RWPE1 (cell line): ENCODE measurements around the gene ADAMTSL3.

Experiments
- CTCF ChIA-PET: fragments of 350-600 bp; sonication (Branson Sonifier 250); formaldehyde crosslinking; extraction: SDS; loops from one replicate; lab custom pipeline; 2021; lab: Yijun Ruan, JAX
- POLR2A ChIA-PET: fragments of 400-600 bp; formaldehyde crosslinking; extraction: SDS; loops from one replicate; lab custom pipeline; 2020; ENCODE audit warnings: antibody characterized with exemption; ENCODE audit not compliant: low non-redundant PET; lab: Yijun Ruan, JAX
- DNase-seq: peaks from one replicate; pipeline ENCODE4 v3.0.0; 2012; ENCODE audit warnings: low spot score
- H3K27ac ChIP-seq: fragments of 450-650 bp; 2 replicates; pipeline ENCODE4 v1.5.1; 2017
- TF ChIP-seq, protein P1 (sequence below): fragments of 450-650 bp; conservative IDR thresholded peaks from 2 replicates; pipeline ENCODE4 v1.5.1; 2017; ENCODE audit warnings: low read depth, mild to moderate bottlenecking

The ADAMTSL3 gene

DNA sequence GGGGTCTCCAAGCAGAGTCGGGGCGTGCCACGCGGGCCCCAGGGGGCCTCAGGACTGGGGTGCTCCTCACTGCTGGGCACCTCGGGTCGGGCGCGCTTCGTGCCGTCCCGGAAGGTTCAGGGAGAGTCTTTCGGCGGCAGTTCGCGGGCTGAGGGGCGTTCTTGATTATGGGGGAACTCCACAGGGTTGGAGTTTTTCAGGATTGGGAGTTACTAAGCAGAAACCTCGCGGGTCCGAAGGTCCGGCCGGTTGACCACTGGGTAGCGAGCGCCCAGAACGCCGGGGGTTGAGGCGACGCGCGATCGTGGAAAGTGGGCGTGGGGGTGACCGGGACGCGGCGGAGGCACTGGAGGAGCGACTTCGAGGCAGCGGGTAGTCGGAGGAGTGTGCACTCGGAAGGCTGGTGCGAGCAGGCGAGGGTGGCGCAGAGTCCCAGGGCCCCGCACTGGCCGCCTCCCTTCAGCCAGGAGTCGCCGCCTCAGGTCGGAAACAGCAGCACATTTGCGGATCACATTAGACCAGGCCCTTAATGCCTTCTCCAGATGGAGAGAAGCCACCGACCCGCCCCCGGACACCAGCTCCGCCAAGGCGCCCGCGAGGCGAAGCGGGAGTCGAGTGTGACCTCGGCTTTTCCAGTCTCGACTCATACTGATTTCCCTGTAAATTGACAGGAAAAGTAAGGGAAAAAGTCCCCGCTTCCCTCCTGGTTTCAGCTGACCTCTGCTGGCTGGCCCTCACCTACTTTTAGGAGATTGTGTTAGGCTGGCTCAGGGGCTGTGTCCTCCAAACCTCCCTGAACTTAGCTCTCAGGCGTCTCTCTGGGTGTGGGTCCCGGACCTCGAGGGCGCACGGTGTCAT lies 685 bp downstream of the ADAMTSL3 start:
- ChIA-PET CTCF (interaction anchor here (0.9 kb wide), 1 partner anchor 13 kb away, joined by 3 read pairs; no protein-coding TSS in a partner anchor), POLR2A (no interaction called here)
- DNase-seq, result no peak

DNA sequence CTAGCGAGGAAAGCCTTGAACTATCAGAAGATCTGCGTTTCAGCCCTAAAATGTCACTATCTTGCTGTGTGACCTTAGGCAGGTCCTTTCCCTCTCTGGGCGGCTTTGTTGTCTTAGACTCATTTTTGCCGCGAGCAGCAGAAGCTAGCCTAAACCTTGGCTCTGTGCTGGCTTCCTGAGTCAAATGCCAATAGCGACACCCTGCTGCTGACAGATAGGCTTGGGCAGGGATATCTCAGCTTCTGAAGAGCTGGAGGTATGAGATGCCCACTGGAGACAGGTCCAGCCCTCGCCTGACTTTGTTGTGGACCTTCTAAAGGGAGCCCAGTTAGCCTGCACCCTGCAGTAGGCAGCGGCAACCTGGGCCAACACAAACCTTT lies 1.3 kb downstream of the ADAMTSL3 start:
- H3K27ac ChIP-seq, result no peak overlapping the region
- DNase-seq, result no peak
- ChIA-PET CTCF (interaction anchor here (0.9 kb wide), 1 partner anchor 14 kb away, joined by 3 read pairs; no protein-coding TSS in a partner anchor), POLR2A (no interaction called here)
- TF ChIP-seq, protein P1, sequence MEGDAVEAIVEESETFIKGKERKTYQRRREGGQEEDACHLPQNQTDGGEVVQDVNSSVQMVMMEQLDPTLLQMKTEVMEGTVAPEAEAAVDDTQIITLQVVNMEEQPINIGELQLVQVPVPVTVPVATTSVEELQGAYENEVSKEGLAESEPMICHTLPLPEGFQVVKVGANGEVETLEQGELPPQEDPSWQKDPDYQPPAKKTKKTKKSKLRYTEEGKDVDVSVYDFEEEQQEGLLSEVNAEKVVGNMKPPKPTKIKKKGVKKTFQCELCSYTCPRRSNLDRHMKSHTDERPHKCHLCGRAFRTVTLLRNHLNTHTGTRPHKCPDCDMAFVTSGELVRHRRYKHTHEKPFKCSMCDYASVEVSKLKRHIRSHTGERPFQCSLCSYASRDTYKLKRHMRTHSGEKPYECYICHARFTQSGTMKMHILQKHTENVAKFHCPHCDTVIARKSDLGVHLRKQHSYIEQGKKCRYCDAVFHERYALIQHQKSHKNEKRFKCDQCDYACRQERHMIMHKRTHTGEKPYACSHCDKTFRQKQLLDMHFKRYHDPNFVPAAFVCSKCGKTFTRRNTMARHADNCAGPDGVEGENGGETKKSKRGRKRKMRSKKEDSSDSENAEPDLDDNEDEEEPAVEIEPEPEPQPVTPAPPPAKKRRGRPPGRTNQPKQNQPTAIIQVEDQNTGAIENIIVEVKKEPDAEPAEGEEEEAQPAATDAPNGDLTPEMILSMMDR, result no peak

More for the DNA sequence above, 685 bp downstream of the ADAMTSL3 start:
- TF ChIP-seq, protein P1, result no peak
- peak overlapping the region; percentile 62 for H3K27ac ChIP-seq

DNA sequence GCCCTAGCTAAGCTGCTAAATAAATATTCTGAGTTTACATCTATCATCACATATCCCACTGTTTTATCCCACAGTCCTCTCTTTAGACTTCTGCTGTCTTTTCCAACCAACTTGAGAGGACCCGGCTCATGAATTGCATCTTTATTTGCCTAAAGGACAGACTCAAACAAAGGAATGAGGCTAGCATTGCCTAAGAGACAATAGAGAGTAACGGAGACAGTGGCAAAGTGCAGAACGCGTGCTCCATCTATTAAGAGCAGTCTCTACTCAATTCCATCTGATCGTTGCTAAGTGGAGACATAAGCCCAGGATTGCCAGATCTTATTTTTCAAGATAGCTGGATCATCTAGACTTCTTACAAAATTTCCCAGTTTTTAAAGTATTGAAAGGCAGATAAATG lies 2.3 kb downstream of the ADAMTSL3 start:
- POLR2A ChIA-PET, result no interaction called here
- H3K27ac ChIP-seq, result no peak overlapping the region
- CTCF ChIA-PET, result no interaction called here
- TF ChIP-seq, protein P1, result no peak
- no peak for DNase-seq

DNA sequence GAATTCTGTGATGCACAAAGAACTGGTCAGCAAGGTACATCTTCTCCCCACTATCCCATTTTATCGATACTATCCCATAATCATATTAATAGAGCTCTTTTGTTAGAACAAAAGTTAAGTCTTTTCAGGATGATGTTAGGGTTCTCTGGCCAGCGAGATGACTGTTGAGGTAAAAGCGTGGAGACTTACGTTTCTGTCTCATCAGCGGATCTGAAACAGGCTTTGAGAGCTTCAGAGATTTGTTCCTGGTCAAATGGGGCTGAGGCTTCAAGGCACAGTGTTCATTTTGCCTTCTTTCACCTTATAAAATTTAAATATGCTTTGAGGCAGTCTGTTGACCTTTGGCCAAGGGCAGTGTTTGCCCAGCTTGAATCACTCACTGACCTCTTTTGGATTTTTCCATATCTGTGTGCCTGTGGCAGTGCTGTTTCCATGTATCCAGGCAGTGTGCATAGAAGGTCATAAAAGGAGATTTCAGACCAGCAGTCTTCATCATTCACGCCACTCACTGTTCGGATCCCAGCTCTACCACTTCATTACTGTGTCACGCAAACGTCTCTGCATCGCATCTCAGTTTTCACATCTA lies 3.1 kb downstream of the ADAMTSL3 start:
- DNase-seq, result no peak
- POLR2A ChIA-PET, result no interaction called here
- H3K27ac ChIP-seq, result no peak overlapping the region
- TF ChIP-seq, protein P1, result no peak
- CTCF ChIA-PET, result no interaction called here

DNA sequence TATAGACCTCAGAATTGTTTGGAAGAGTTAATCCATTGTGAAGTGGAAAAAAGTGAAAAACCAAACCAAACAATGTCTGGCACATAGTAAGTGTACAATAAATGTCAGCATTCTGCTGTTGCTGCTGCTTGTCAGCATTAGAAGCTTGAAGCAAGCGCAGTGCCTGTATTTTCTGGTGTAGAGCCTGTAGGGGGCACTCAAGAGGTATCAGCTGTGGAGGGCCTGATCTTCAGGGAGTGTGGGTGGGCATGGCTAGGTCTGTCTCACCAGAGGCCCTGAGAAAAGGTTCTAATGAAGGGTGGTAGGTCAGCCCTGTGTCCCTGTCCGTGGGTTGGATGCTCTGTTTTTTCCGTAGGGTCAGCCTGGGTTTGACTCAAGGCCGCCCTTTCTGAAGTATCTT lies 3.6 kb downstream of the ADAMTSL3 start:
- no peak for DNase-seq
- no peak overlapping the region for H3K27ac ChIP-seq
- TF ChIP-seq, protein P1, result no peak; the same call in 1 of the 2 replicates
- ChIA-PET CTCF (no interaction called here), POLR2A (no interaction called here)

DNA sequence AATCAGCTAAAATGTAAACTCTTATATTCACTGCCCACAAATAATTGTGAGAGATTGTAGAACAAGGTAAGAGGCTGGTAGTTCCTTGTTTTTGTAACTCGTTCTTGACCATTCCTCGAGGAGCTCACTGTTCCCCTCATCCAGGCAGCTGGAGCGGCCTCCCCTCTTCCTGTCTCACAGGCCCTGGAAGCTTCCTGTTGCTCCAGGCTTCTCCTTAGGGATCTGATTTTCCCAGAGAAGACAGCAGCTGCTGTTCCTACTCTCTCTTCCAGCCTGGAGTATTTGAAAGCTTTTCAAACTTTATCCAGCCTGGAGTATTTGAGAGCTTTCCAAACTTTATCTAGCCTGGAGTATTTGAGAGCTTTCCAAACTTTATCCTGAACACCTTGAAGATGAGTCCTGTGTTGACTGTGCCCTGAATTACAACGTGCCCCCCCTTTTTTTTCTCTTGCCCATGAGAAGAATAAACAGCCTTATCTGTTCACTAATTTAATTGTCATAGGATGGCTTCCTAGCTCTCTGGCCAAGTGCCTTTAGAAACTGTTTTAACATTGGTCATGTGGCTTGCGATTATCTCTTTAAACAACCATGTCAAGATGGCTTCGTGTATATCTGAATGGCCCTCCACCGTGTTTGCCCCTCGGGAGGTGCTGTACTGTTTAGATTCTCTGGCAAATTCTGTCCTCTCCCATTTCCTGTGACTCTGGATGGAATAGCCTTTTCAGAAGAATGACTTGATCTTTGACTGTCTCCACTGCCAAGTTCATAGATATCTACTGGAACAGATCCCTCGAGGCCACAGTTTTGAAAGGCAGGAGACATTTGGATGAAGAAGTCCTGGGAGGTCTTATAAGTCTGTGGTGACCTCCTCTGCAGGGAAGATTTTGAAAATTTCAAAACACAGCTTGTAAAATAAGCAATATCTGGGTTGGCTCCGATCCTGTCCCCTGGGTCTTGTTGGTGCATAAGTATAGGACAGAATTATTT lies 4.8 kb downstream of the ADAMTSL3 start:
- no peak for DNase-seq
- ChIA-PET CTCF (interaction anchor here (0.6 to 1.1 kb wide), 2 partner anchors 72 to 433 kb away, joined by 3 to 4 read pairs; no protein-coding TSS in a partner anchor), POLR2A (no interaction called here)
- TF ChIP-seq, protein P1, result no peak
- H3K27ac ChIP-seq, result no peak overlapping the region
